Neural crest cell (in vitro differentiated cells): ENCODE results near the gene ZNF442. TPM values are rescaled to one million over a fixed set of nuclear protein-coding genes. Genes with fewer than 3 reads are reported as not detected.
A peak's percentile ranks its signal among the peaks of the same experiment; 100 is the strongest.
"Not testable (repeated sequence)": the region's sequence is repeated elsewhere in the genome, so short reads cannot be mapped to it uniquely, and the experiment has no call there.

ENCODE experiments used
- DNase-seq: peaks from one replicate; pipeline ENCODE4 v3.0.0; 2021; ENCODE audit warnings: low read depth, mixed read lengths, low spot score
- H3K27ac Mint-ChIP-seq: one replicate; pipeline ENCODE4 v1.8.0; 2021; ENCODE audit warnings: mild to moderate bottlenecking, mixed read lengths; ENCODE audit not compliant: unreplicated experiment
- H3K27me3 Mint-ChIP-seq: 2 replicates; pipeline ENCODE4 v1.8.0; 2021; ENCODE audit warnings: low read depth, mild to moderate bottlenecking, mixed read lengths
- H3K36me3 Mint-ChIP-seq: 2 replicates; pipeline ENCODE4 v1.8.0; 2021; ENCODE audit warnings: low read depth, mild to moderate bottlenecking, mixed read lengths
- H3K4me1 Mint-ChIP-seq: 2 replicates; pipeline ENCODE4 v1.8.0; 2021; ENCODE audit warnings: mixed read lengths
- H3K4me3 Mint-ChIP-seq: one replicate; pipeline ENCODE4 v1.8.0; 2021; ENCODE audit warnings: mild to moderate bottlenecking, mixed read lengths
- H3K9me3 Mint-ChIP-seq: 2 replicates; pipeline ENCODE4 v1.8.0; 2021; ENCODE audit warnings: mixed read lengths
- CTCF ChIP-seq: fragments of 200-600 bp; sonication (generic); conservative IDR thresholded peaks from 2 replicates; pipeline ENCODE4 v1.5.0; 2021; ENCODE audit warnings: antibody characterized with exemption, mild to moderate bottlenecking
- total RNA-seq: library from RNA; stranded (reverse); gene quantifications from 2 replicates; pipeline ENCODE4 v1.2.1, GENCODE V29; 2021

ZNF442 gene
- total RNA-seq, 1 donor from 2014 or later = 5.6 TPM

- TF ChIP-seq CTCF = no peak
- H3K4me3 Mint-ChIP-seq = peak overlapping the region; percentile 70
- no peaks in the 10 kb centered on the region for H3K9me3 Mint-ChIP-seq
- H3K36me3 Mint-ChIP-seq = no peaks in the 10 kb centered on the region
- no peak overlapping the region for H3K27ac Mint-ChIP-seq
- peaks cover 15% of the 10 kb centered on the region for H3K4me1 Mint-ChIP-seq
- H3K27me3 Mint-ChIP-seq = peaks cover 7% of the 10 kb centered on the region
- DNase-seq = no peak
Measured at GRCh38 chr19:12331211-12331941, 34.1 kb downstream of the ZNF442 start.

GRCh38 chr19:12330340-12330739 lies 35.1 kb downstream of the ZNF442 start:
- H3K27ac Mint-ChIP-seq = no peak overlapping the region
- no peak for DNase-seq
- H3K9me3 Mint-ChIP-seq = no peaks in the 10 kb centered on the region
- TF ChIP-seq CTCF = no peak
- H3K36me3 Mint-ChIP-seq = no peaks in the 10 kb centered on the region
- peaks cover 7% of the 10 kb centered on the region for H3K27me3 Mint-ChIP-seq
- no peak overlapping the region for H3K4me3 Mint-ChIP-seq
- peaks cover 15% of the 10 kb centered on the region for H3K4me1 Mint-ChIP-seq

- Mint-ChIP-seq H3K4me1 (no peaks in the 10 kb centered on the region), H3K27me3 (no peaks in the 10 kb centered on the region), H3K36me3 (peaks cover 16% of the 10 kb centered on the region)
Measured at GRCh38 chr19:12325690-12326089, 39.8 kb downstream of the ZNF442 start.

GRCh38 chr19:12318782-12319413 lies 46.6 kb downstream of the ZNF442 start:
- no peaks in the 10 kb centered on the region for H3K4me1 Mint-ChIP-seq
- H3K27me3 Mint-ChIP-seq = no peaks in the 10 kb centered on the region
- no peak overlapping the region for H3K27ac Mint-ChIP-seq
- no peak overlapping the region for H3K4me3 Mint-ChIP-seq
- H3K9me3 Mint-ChIP-seq = peaks cover 27% of the 10 kb centered on the region
- DNase-seq = no peak
- H3K36me3 Mint-ChIP-seq = peaks cover 34% of the 10 kb centered on the region
- no peak for TF ChIP-seq CTCF

More at GRCh38 chr19:12325690-12326089, 39.8 kb downstream of the ZNF442 start:
- peaks cover 8% of the 10 kb centered on the region for H3K9me3 Mint-ChIP-seq
- DNase-seq = no peak
- no peak overlapping the region for H3K27ac Mint-ChIP-seq
- no peak for TF ChIP-seq CTCF
- H3K4me3 Mint-ChIP-seq = no peak overlapping the region

- H3K9me3 Mint-ChIP-seq = peaks cover 17% of the 10 kb centered on the region
- no peak for TF ChIP-seq CTCF
Measured at GRCh38 chr19:12314553-12314952, 50.9 kb downstream of the ZNF442 start.

GRCh38 chr19:12308891-12309290 lies 56.6 kb downstream of the ZNF442 start:
- H3K27ac Mint-ChIP-seq, H3K36me3 Mint-ChIP-seq, H3K4me3 Mint-ChIP-seq, H3K4me1 Mint-ChIP-seq, DNase-seq, H3K9me3 Mint-ChIP-seq, H3K27me3 Mint-ChIP-seq: not testable (repeated sequence)

More at GRCh38 chr19:12314553-12314952, 50.9 kb downstream of the ZNF442 start:
- no peak overlapping the region for H3K4me3 Mint-ChIP-seq
- no peaks in the 10 kb centered on the region for H3K27me3 Mint-ChIP-seq
- H3K36me3 Mint-ChIP-seq = peaks cover 16% of the 10 kb centered on the region
- no peak overlapping the region for H3K27ac Mint-ChIP-seq
- no peak for DNase-seq
- H3K4me1 Mint-ChIP-seq = no peaks in the 10 kb centered on the region
